HG03060 (cell line): ENCODE data around the gene ILKAP.

Experiments
- ATAC-seq: cut with Tn5 transposase; IDR thresholded peaks from one replicate; pipeline ENCODE4 v1.9.1; 2021; ENCODE audit warnings: low read depth, moderate number of reproducible peaks; ENCODE audit not compliant: unreplicated experiment

ILKAP gene

DNA sequence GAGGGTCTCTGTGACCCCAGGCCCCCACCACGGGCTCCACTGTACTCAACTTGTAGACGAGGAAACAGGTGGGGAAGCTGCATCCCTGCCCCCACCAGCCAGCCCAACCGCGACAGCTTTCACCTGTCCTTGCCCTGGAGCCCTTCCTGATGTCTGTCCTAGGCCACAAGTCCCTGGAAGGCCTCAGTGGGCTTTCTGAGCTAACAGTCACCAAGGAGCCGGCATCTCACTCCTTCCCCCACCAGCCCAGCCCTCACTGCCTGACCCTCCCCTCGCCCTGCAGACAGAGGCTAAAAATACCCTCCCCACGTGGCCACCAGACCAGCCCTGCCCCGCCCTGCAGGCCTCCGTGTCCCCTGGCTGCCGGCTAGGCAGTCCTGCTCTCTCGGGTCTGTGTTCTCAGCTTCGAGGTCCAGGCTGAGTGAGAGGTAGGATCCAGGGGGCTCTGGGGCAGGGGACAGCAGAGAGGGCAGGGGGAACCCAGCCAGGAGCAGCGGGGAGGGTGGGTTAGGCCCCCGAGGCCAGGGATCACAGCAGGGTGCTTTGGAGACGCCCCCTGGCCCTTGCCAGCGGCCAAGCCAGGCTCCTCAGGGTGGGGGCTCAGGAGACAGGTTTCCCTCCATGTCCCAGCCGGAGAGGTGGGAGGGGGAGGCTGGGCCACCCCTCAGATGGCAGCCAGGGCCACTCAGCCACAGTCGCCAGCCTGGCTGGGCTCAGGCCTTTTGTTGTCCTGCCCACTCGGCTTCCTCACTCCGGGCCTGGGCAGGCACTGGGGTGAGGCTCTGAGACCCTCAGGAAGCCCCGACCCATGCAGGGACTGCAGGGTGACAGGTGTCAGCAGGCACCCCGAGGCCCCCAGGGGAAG, 64.9 kb downstream of the ILKAP start, which contains the start of gene KLHL30:
TSS of gene KLHL30 (plus strand) at position 338 of the 865 bp plus-strand sequence. CDS start 2,087 bp downstream, outside the sequence.
- ATAC-seq: no peak

GRCh38 chr2:238137885-238138284, 65.6 kb downstream of the ILKAP start:
- ATAC-seq: no peak

GRCh38 chr2:238136820-238137537, 66.5 kb downstream of the ILKAP start:
- no peak for ATAC-seq

DNA sequence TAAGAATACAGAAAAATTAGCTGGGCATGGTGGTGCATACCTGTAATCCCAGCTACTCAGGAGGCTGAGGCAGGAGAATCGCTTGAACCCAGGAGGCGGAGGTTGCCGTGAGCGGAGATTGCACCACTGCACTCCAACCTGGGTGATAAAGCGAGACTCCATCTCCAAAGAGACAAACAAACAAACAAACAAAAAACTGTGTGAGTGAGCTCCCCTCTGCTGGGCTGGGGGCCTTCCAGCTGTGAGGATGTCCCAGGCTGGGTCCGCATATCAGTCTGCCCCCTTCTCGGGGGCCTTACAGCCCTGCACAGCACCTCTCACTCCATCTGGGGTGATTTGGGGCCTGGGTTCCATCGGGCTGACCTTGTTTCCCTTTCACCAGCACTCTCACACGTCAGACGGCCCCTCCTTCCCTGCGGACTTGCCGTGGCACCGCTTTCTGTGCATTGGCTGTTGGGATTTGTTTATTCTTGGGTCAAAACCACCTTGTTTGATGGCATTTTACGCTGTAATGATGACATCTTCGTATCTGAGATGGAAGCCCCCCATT, 67.8 kb downstream of the ILKAP start:
- ATAC-seq: no peak

GRCh38 chr2:238134393-238134785, 69.1 kb downstream of the ILKAP start:
- no peak for ATAC-seq

GRCh38 chr2:238133499-238134392, 69.7 kb downstream of the ILKAP start:
- no peak for ATAC-seq

DNA sequence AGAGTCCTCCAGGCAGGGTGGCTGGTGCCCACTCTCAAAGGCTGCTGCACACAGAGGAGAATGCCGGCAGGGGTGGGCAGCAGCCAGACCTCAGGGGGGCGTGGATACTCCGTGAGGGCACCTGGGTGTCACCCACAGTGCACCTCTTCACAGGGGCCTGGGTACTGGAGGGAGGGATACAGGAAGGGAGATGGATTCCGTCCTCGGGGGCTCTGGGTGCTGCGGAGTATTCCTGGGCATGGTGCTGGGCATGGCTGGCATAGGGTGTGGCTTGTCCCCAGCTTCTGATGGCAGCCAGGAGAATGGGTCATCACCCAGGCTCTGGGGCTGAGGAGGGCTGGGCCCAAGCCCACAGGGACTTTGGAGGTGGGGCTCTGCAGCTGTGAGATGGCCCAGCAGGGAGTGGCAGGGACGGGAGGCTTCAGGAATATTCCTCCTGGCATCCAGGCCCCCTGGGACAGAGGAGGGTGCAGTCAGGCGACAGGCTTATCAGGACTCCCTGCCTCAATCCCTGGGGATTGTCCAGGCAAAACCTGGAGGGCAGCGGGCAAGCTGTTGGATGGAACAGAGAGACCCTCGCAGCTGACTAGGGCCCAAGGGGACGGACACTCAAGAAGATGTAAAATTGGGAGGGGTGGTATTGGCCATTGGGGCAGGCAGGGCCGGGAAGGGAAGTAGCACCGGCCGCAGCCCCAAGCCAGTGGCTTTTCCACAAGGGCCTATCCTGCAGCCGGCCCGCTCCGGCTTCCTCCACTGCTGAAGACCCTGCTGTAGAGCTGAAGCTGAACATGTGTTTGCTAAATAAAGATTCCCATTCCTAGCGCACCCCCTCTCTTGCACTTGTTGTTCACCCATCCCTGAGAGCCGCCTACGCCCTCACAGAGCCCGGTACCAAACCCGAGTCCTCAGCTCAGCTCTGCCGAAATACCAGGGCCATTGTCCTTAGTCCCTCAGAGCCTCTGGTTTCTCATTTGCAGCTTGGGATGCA, 70.7 kb downstream of the ILKAP start:
- ATAC-seq: no peak

- ATAC-seq: no peak
Observed at GRCh38 chr2:238131761-238132462, 71.6 kb downstream of the ILKAP start.

DNA sequence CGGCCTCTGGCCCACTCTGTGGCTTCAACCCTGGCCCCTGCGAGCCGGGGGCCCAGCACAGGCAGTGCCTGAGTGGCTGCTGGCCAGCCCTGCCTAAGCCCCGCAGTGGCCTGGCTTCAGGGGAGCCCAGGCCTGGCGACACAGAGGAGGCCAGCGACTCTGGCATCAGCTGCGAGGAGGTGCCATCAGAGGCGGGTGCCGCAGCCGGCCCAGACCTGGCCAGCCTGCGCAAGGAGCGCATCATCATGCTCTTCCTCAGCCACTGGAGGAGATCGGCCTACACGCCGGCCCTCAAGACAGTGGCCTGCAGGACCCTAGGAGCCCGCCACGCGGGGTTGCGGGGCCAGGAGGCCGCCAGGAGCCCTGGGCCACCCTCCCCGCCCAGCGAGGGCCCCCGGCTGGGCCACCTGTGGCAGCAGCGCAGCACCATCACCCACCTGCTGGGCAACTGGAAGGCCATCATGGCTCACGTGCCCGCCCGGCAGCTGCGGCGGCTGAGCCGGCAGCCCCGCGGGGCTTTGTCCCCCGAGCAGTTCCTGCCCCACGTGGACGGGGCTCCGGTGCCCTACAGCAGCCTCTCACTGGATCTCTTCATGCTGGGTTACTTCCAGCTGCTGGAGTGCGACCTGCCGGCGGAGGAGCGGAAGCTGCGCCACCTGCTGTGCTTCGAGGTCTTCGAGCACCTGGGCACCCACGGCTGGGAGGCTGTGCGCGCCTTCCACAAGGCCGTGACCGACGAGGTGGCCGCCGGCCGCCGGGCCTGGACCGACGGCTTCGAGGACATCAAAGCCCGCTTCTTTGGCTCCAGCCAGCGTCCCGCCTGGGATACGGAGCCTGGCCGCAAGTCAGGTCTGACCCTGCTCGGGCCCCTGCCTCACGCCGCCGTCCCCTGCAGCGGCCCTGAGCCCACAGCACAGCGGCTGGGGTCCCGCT, 72.5 kb downstream of the ILKAP start:
- ATAC-seq: no peak

DNA sequence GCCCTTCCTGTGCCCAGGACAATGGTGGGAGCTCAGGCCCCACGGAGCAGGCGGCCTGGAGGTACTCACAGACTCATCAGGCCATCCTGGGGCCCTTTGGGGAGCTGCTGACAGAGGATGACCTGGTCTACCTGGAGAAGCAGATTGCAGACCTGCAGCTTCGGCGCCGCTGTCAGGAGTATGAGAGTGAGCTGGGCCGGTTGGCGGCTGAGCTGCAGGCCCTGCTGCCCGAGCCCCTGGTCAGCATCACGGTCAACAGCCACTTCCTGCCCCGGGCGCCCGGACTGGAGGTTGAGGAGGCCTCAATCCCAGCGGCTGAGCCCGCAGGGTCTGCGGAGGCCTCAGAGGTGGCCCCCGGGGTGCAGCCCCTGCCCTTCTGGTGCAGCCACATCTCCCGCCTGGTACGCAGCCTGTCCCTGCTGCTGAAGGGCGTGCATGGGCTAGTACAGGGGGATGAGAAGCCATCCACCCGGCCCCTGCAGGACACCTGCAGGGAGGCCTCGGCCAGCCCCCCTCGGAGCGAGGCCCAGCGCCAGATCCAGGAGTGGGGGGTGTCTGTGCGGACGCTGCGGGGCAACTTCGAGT, 73.3 kb downstream of the ILKAP start:
- ATAC-seq: no peak

- no peak for ATAC-seq
Observed at GRCh38 chr2:238129166-238130010, 74.1 kb downstream of the ILKAP start.

DNA sequence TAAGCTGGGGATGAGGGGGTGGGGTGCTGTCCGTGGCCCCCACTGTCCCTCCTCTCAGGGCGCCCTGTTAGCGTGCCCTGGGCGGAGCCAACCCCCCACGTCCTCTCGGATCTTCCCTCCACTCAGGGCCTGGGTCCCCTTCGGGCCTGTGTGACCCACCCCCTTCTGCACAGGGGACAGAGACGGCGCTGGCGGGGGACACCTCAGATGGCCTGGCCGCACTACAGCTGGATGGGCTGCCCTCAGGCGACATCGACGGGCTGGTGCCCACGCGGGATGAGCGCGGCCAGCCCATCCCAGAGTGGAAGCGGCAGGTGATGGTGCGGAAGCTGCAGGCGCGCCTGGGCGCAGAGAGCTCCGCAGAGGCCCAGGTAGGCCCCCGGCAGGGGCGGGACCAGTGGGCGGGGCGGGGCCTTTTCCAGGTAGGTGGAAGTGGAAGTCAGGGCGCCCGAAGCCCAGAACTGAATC, 74.9 kb downstream of the ILKAP start:
- no peak for ATAC-seq

DNA sequence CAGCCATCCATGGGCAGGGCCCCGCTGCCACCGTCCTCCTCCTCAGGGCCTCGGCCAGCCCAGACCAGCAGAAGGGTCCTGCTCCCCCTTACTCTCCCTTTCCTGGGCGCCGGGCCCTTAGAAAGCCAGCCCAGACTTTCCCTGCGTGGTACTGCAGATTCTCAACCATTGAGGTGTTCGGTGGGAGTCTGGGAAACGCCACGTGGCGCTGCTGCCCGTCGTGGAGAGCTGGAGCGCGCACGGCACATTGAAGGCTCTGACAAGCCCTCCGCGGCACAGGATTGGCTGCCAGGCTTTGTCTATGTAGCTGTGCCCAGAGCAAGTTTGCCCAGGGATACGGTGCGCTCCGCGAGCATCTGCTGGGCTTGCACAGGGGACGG, 75.4 kb downstream of the ILKAP start:
- no peak for ATAC-seq

DNA sequence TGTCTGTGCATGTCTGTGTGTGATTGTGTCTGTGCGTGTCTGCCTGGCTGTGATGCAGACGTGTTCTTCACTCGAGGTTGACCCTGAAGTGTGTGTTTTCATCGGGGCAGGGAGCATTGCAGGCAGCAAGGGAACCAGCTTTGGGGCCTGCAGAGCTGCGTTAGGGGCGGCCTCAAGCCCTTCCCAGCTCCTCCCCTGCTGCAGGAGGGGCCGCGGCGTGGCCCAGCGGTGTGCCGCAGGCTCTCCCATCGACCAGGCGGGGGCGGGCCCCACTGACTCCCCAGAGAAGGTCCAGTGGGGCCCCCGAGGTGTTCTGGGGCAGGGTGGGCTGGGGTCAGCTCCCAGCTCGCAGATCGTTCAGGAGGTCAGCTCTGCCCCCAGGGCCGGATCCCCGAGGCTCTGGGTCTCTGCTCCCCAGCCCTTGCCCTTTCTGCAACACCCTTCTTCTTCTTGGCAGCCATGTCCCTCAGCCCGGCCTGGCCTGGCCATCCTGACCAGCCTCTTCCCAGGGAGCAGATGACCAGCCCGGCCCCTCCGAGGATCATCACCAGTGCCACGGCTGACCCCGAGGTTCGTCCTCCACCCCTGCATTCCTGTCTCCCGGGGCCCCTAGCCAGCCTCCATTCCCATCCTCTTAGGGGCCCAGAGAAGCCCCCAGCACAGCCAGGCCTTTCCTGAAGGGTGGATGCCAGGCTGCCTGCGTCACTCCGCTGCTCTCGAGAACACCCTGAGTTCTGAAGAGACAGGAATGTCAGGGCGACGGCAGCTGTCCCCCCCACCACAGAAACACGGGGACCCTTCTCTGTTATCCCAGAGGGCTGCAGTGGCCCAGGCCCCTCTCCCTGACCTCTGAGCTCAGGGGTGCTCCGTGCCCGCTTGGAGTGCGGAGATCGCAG, 76.1 kb downstream of the ILKAP start:
- no peak for ATAC-seq

DNA sequence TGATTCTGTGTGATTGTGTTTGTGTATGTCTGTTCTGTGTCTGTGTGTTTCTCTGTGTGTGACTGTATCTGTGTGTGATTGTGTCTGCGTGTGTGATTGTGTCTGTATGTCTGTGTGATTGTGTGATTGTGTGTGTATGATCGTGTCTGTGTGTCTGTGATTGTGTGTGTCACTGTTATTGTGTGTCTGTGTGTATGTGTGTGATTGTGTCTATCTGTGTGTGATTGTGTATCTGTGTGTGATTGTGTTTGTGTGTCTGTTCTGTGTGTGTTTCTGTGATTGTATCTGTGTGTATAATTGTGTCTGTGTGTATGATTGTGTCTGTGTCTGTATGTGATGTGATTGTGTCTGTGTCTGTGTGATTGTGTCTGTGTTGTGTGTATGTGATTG, 76.7 kb downstream of the ILKAP start:
- ATAC-seq: no peak
